HEK293 (cell line): ENCODE data around the gene SLC1A3.

ENCODE experiments used
- FEZF1 ChIP-seq: fragments of 450-650 bp; formaldehyde crosslinking; IDR thresholded peaks from 2 replicates; pipeline ENCODE4 v1.5.1; 2016; ENCODE audit warnings: missing biosample characterization, missing genetic modification characterization
- GLI4 ChIP-seq: fragments of 450-650 bp; formaldehyde crosslinking; IDR thresholded peaks from 2 replicates; pipeline ENCODE4 v1.5.1; 2016; ENCODE audit warnings: missing biosample characterization, missing genetic modification characterization
- MEIS1 ChIP-seq: sonication (generic); formaldehyde crosslinking; IDR thresholded peaks from 2 replicates; pipeline ENCODE4 v1.8.1; 2022; ENCODE audit warnings: missing genetic modification reagents, mild to moderate bottlenecking, borderline replicate concordance
- SCRT2 ChIP-seq: fragments of 450-650 bp; formaldehyde crosslinking; IDR thresholded peaks from 2 replicates; pipeline ENCODE4 v1.5.1; 2016; ENCODE audit warnings: missing biosample characterization, missing genetic modification characterization
- SP2 ChIP-seq: fragments of 450-650 bp; formaldehyde crosslinking; IDR thresholded peaks from 2 replicates; pipeline ENCODE4 v1.5.1; 2016; ENCODE audit warnings: missing biosample characterization, missing genetic modification characterization
- SP7 ChIP-seq: fragments of 450-650 bp; formaldehyde crosslinking; IDR thresholded peaks from 2 replicates; pipeline ENCODE4 v1.5.1; 2016; ENCODE audit warnings: missing biosample characterization, missing genetic modification characterization
- TRIM28 ChIP-seq: IDR thresholded peaks from 2 replicates; pipeline ENCODE4 v1.6.1; 2011; ENCODE audit warnings: low read length, control low read depth, borderline replicate concordance
- TSHZ1 ChIP-seq: fragments of 450-650 bp; formaldehyde crosslinking; IDR thresholded peaks from 2 replicates; pipeline ENCODE4 v1.5.1; 2016; ENCODE audit warnings: missing biosample characterization, missing genetic modification characterization, borderline replicate concordance
- WT1 ChIP-seq: fragments of 450-650 bp; formaldehyde crosslinking; IDR thresholded peaks from 2 replicates; pipeline ENCODE4 v1.5.1; 2016; ENCODE audit warnings: missing biosample characterization, missing genetic modification characterization
- YY2 ChIP-seq: fragments of 450-650 bp; formaldehyde crosslinking; IDR thresholded peaks from 2 replicates; pipeline ENCODE4 v1.5.1; 2016; ENCODE audit warnings: missing biosample characterization, missing genetic modification characterization
- ZFHX2 ChIP-seq: fragments of 450-650 bp; formaldehyde crosslinking; conservative IDR thresholded peaks from 2 replicates; pipeline ENCODE4 v1.5.1; 2016; ENCODE audit warnings: missing biosample characterization, missing genetic modification characterization
- ZFP37 ChIP-seq: fragments of 450-650 bp; formaldehyde crosslinking; IDR thresholded peaks from 2 replicates; pipeline ENCODE4 v1.5.1; 2016; ENCODE audit warnings: missing biosample characterization, missing genetic modification characterization
- ZFP69B ChIP-seq: fragments of 450-650 bp; formaldehyde crosslinking; IDR thresholded peaks from 2 replicates; pipeline ENCODE4 v1.5.1; 2016; ENCODE audit warnings: missing biosample characterization, missing genetic modification characterization
- ZNF133 ChIP-seq: fragments of 450-650 bp; formaldehyde crosslinking; IDR thresholded peaks from 2 replicates; pipeline ENCODE4 v1.5.1; 2016; ENCODE audit warnings: missing biosample characterization, missing genetic modification characterization
- ZNF169 ChIP-seq: fragments of 450-650 bp; formaldehyde crosslinking; IDR thresholded peaks from 2 replicates; pipeline ENCODE4 v1.5.1; 2016; ENCODE audit warnings: missing biosample characterization, missing genetic modification characterization
- ZNF184 ChIP-seq: fragments of 450-650 bp; IDR thresholded peaks from 2 replicates; pipeline ENCODE4 v1.5.1; 2018; ENCODE audit warnings: missing biosample characterization, mild to moderate bottlenecking, missing genetic modification characterization
- ZNF223 ChIP-seq: fragments of 450-650 bp; formaldehyde crosslinking; IDR thresholded peaks from 2 replicates; pipeline ENCODE4 v1.5.1; 2016; ENCODE audit warnings: missing biosample characterization, missing genetic modification characterization
- ZNF23 ChIP-seq: fragments of 450-650 bp; formaldehyde crosslinking; IDR thresholded peaks from 2 replicates; pipeline ENCODE4 v1.5.1; 2016; ENCODE audit warnings: missing biosample characterization, missing genetic modification characterization, borderline replicate concordance
- ZNF341 ChIP-seq: fragments of 450-650 bp; formaldehyde crosslinking; IDR thresholded peaks from 2 replicates; pipeline ENCODE4; 2016; ENCODE audit warnings: low read depth, missing biosample characterization, missing genetic modification characterization
- ZNF416 ChIP-seq: fragments of 450-650 bp; formaldehyde crosslinking; IDR thresholded peaks from 2 replicates; pipeline ENCODE4 v1.5.1; 2016; ENCODE audit warnings: missing biosample characterization, missing genetic modification characterization
- ZNF423 ChIP-seq: fragments of 450-650 bp; formaldehyde crosslinking; IDR thresholded peaks from 2 replicates; pipeline ENCODE4 v1.5.1; 2016; ENCODE audit warnings: missing biosample characterization, missing genetic modification characterization
- ZNF473 ChIP-seq: fragments of 450-650 bp; formaldehyde crosslinking; IDR thresholded peaks from 2 replicates; pipeline ENCODE4 v1.5.1; 2017; ENCODE audit warnings: missing biosample characterization, missing genetic modification characterization
- ZNF488 ChIP-seq: fragments of 450-650 bp; formaldehyde crosslinking; IDR thresholded peaks from 2 replicates; pipeline ENCODE4 v1.5.1; 2016; ENCODE audit warnings: missing biosample characterization, missing genetic modification characterization
- ZNF548 ChIP-seq: fragments of 450-650 bp; formaldehyde crosslinking; IDR thresholded peaks from 2 replicates; pipeline ENCODE4 v1.5.1; 2016; ENCODE audit warnings: missing biosample characterization, missing genetic modification characterization
- ZNF580 ChIP-seq: fragments of 450-650 bp; formaldehyde crosslinking; IDR thresholded peaks from 2 replicates; pipeline ENCODE4 v1.5.1; 2016; ENCODE audit warnings: missing biosample characterization, missing genetic modification characterization
- ZNF600 ChIP-seq: fragments of 450-650 bp; formaldehyde crosslinking; IDR thresholded peaks from 2 replicates; pipeline ENCODE4 v1.5.1; 2016; ENCODE audit warnings: missing biosample characterization, missing genetic modification characterization
- ZNF621 ChIP-seq: fragments of 450-650 bp; formaldehyde crosslinking; IDR thresholded peaks from 2 replicates; pipeline ENCODE4 v1.5.1; 2017; ENCODE audit warnings: missing biosample characterization, missing genetic modification characterization
- ZNF629 ChIP-seq: fragments of 450-650 bp; formaldehyde crosslinking; IDR thresholded peaks from 2 replicates; pipeline ENCODE4 v1.5.1; 2017; ENCODE audit warnings: missing biosample characterization, missing genetic modification characterization
- ZNF654 ChIP-seq: fragments of 450-650 bp; formaldehyde crosslinking; IDR thresholded peaks from 2 replicates; pipeline ENCODE4 v1.5.1; 2016; ENCODE audit warnings: low read depth, missing biosample characterization, missing genetic modification characterization
- ZNF777 ChIP-seq: fragments of 450-650 bp; formaldehyde crosslinking; IDR thresholded peaks from 2 replicates; pipeline ENCODE4 v1.5.1; 2017; ENCODE audit warnings: missing biosample characterization, missing genetic modification characterization, borderline replicate concordance
- ZNF830 ChIP-seq: fragments of 450-650 bp; IDR thresholded peaks from 2 replicates; pipeline ENCODE4 v1.5.0; 2018; ENCODE audit warnings: missing biosample characterization, missing genetic modification characterization, low read depth, mild to moderate bottlenecking, moderate library complexity
- ZSCAN16 ChIP-seq: fragments of 450-650 bp; formaldehyde crosslinking; IDR thresholded peaks from 2 replicates; pipeline ENCODE4 v1.5.1; 2016; ENCODE audit warnings: missing biosample characterization, missing genetic modification characterization
- ZSCAN18 ChIP-seq: fragments of 450-650 bp; formaldehyde crosslinking; IDR thresholded peaks from 2 replicates; pipeline ENCODE4 v1.5.1; 2016; ENCODE audit warnings: missing biosample characterization, missing genetic modification characterization
- ZSCAN23 ChIP-seq: fragments of 450-650 bp; formaldehyde crosslinking; IDR thresholded peaks from 2 replicates; pipeline ENCODE4 v1.5.1; 2016; ENCODE audit warnings: missing biosample characterization, missing genetic modification characterization
- ZXDB ChIP-seq: fragments of 450-650 bp; formaldehyde crosslinking; IDR thresholded peaks from 2 replicates; pipeline ENCODE4 v1.5.1; 2016; ENCODE audit warnings: missing biosample characterization, missing genetic modification characterization

Gene SLC1A3

GRCh38 chr5:36690041-36690961 lies 83.9 kb downstream of the SLC1A3 start (continued):
- TF ChIP-seq ZNF654 (tag by site-specific recombination) (peak; percentile 67), ZNF600 (peak; percentile 77; the same call in 1 of the 2 replicates), ZNF416 (tag by site-specific recombination) (no peak), ZNF830 (tag by site-specific recombination) (no peak), ZSCAN23 (tag by site-specific recombination) (peak; percentile 87; the same call in 1 of the 2 replicates), YY2 (0 out of 2 replicates have a peak, but pooled peaks have one; percentile 36), SP2 (0 out of 2 replicates have a peak, but pooled peaks have one; percentile 14), ZNF580 (tag by site-specific recombination) (no peak; the same call in 1 of the 2 replicates), TSHZ1 (tag by site-specific recombination) (no peak), ZNF133 (tag by site-specific recombination) (no peak), ZNF473 (tag by site-specific recombination) (no peak), ZFP69B (tag by site-specific recombination) (peak; percentile 73), ZNF169 (tag by site-specific recombination) (no peak), MEIS1 (no peak), GLI4 (tag by site-specific recombination) (0 out of 2 replicates have a peak, but pooled peaks have one; percentile 60), ZNF223 (tag by site-specific recombination) (no peak), ZNF23 (tag by site-specific recombination) (no peak), ZSCAN16 (tag by site-specific recombination) (peak; percentile 50; the same call in 1 of the 2 replicates), ZNF488 (tag by site-specific recombination) (no peak), ZNF341 (tag by site-specific recombination) (peak; percentile 59), ZSCAN18 (tag by site-specific recombination) (no peak), WT1 (no peak), ZNF629 (tag by site-specific recombination) (peak; percentile 58), ZNF548 (no peak), FEZF1 (tag by site-specific recombination) (no peak), ZFP37 (tag by site-specific recombination) (peak; percentile 97), ZFHX2 (tag by site-specific recombination) (0 out of 2 replicates have a peak, but pooled peaks have one; percentile 32), ZXDB (peak; percentile 84), SCRT2 (peak; percentile 23; the same call in 1 of the 2 replicates), ZNF184 (tag by site-specific recombination) (no peak), ZNF777 (tag by site-specific recombination) (no peak), SP7 (tag by site-specific recombination) (peak; percentile 72), ZNF621 (tag by site-specific recombination) (no peak), TRIM28 (peak; percentile 69; the same call in 1 of the 2 replicates), ZNF423 (no peak; the same call in 1 of the 2 replicates)
